NCI-H1048 (cell line): ENCODE data around the gene NCOA3.

Source experiments
- DNase-seq: peaks from one replicate; lab custom pipeline; 2025; lab: John Stamatoyannopoulos, UW

NCOA3 gene

GRCh38 chr20:47705497-47705856 lies 203.8 kb downstream of the NCOA3 start:
- DNase-seq = no peak

- no peak for DNase-seq
These were observed 204.7 kb downstream of the NCOA3 start for GRCh38 chr20:47706345-47706744.
